Activated effector memory CD4-positive, alpha-beta T cell treated with anti-CD3 and anti-CD28 coated beads, Interleukin-2, amount 50 U/mL, for 16 hours (primary cell): Measurements from ENCODE around the gene XK.
"Not testable (repeated sequence)": the region's sequence is repeated elsewhere in the genome, so short reads cannot be mapped to it uniquely, and the experiment has no call there.

Source experiments
- DNase-seq: peaks from one replicate; pipeline ENCODE4 v3.0.0-alpha.2; 2020

XK gene

GRCh38 chrX:37685381-37686359 lies at the start of gene XK:
XK (plus strand) TSS chrX:37685791; CDS start chrX:37685962, 171 bp downstream.
- DNase-seq, result peak; percentile 67

- no peak for DNase-seq
Observed at GRCh38 chrX:37638047-37638446, 47.5 kb upstream of the XK start.

- no peak for DNase-seq
Observed at GRCh38 chrX:37640142-37640541, 45.4 kb upstream of the XK start.

GRCh38 chrX:37641859-37642258 lies 43.7 kb upstream of the XK start:
- no peak for DNase-seq

- no peak for DNase-seq
Observed at GRCh38 chrX:37644381-37645305, 40.9 kb upstream of the XK start.

GRCh38 chrX:37646254-37646653 lies 39.3 kb upstream of the XK start:
- no peak for DNase-seq

- DNase-seq, result not testable (repeated sequence)
Observed at GRCh38 chrX:37650879-37651278, 34.7 kb upstream of the XK start.

- DNase-seq, result no peak
Observed at GRCh38 chrX:37651921-37652452, 33.6 kb upstream of the XK start.

- no peak for DNase-seq
Observed at GRCh38 chrX:37652589-37653231, 32.9 kb upstream of the XK start.

GRCh38 chrX:37653397-37654085 lies 32.0 kb upstream of the XK start:
- no peak for DNase-seq

GRCh38 chrX:37658343-37659030 lies 27.1 kb upstream of the XK start:
- no peak for DNase-seq

GRCh38 chrX:37659047-37659446 lies 26.5 kb upstream of the XK start:
- DNase-seq, result no peak

- no peak for DNase-seq
Observed at GRCh38 chrX:37662181-37662580, 23.4 kb upstream of the XK start.

- no peak for DNase-seq
Observed at GRCh38 chrX:37666516-37666915, 19.1 kb upstream of the XK start.

GRCh38 chrX:37667141-37667540 lies 18.4 kb upstream of the XK start:
- DNase-seq, result no peak

GRCh38 chrX:37672563-37672962 lies 13.0 kb upstream of the XK start:
- DNase-seq, result no peak

- no peak for DNase-seq
Observed at GRCh38 chrX:37676811-37677210, 8.8 kb upstream of the XK start.

GRCh38 chrX:37677243-37677642 lies 8.3 kb upstream of the XK start:
- DNase-seq, result no peak

- DNase-seq, result no peak
Observed at GRCh38 chrX:37677765-37678164, 7.8 kb upstream of the XK start.

GRCh38 chrX:37678574-37678973 lies 7.0 kb upstream of the XK start:
- no peak for DNase-seq

- DNase-seq, result no peak
Observed at GRCh38 chrX:37679230-37679629, 6.4 kb upstream of the XK start.

- DNase-seq, result no peak
Observed at GRCh38 chrX:37679888-37680287, 5.7 kb upstream of the XK start.
